HG03457 (cell line): ENCODE results near the gene HK1.
"Not testable (repeated sequence)": the region's sequence is repeated elsewhere in the genome, so short reads cannot be mapped to it uniquely, and the experiment has no call there.

Experiments
- ATAC-seq: cut with Tn5 transposase; IDR thresholded peaks from one replicate; pipeline ENCODE4 v1.9.1; 2021; ENCODE audit warnings: moderate number of reproducible peaks; ENCODE audit not compliant: unreplicated experiment

The HK1 gene

DNA sequence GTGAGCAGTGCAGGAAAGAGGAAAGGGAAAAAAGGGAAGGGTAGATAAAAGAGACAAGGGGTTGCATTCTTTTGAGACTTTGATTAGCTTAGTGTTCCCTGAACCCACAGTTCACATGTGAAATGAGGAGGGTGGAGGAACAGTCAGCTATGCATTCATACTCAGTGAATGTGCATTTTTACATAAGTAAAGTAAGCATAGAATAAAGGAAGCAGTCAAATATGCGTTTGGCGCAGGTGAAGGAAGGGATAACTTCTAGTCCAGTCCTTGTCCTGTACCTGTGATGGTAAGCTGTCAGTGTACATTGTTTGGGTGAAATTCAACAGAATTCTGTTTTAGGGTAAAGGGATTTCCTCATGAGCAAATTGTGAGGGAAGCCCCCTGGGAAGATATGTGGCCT is 28.1 kb downstream of the HK1 start:
- no peak for ATAC-seq

DNA sequence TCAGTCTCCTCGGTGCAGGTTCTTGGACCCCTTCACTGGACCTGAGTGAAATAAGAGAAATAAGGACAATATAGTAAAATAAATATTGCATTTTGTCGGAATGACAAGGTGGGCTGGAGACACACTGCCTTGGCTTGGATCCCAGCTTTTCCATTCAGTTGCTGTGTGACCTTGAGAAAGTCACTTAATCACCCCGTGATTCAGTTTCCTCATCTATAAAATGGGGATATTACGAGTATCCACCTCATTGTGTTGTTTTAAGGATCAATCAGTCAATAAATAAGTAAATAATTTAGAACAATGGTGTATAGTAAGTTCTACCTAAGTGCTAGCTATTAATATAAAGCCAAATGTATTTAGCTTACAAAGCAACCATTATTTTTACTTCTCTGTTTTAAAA is 29.1 kb downstream of the HK1 start:
- ATAC-seq: no peak

DNA sequence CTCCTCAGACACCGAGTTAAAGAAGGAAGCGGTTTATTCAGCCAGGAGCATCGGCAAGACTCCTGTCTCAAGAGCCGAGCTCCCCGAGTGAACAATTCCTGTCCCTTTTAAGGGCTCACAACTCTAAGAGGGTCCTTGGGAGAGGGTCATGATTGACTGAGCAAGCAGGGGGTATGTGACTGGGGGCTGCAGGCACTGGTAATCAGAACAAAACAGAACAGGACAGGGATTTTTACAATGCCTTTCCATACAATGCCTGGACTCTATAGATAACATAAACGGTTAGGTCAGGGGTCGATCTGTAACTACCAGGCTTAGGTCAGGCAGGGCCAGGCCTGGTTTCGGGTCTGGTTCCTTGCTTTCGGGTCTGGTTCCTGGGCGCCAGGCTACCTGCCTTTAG is 30.0 kb downstream of the HK1 start:
- not testable (repeated sequence) for ATAC-seq

DNA sequence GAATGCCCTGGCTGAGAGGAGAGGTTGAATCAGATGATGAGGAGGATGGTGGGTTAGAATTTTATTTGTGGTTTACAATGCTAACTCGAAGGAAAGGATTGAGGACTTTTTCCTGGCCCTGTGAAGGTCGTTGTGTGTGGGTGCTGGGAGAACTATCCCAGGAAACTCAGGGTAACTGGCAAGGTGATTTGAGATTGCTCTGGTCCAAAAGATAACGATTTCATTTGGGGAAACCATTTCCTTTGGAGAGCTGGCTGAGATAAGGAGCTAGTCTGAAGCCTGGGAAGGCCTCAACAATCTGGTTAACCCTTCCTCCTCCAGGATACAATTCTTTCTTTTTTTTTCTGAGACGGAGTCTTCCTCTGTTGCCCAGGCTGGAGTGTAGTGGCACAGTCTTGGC is 33.0 kb downstream of the HK1 start:
- no peak for ATAC-seq

DNA sequence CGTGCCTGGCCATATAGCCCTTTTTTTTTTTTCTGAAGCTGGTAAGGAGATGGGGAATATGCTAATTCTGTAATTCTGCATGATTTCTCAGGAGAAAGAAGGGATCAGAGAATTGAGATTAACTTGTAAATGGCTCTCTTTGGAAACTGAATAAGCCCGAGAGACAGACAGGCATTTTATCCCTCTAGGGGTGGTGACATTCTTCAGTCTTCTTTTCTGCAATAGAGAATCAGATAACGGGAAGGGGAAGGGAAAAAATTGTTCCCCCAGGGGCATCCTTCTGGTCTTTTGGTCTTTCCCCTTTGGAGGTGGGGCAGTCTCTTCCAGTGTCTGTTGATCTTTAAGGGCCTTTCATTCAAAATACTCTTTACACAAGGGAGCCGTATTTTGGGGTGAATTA is 34.2 kb downstream of the HK1 start:
- no peak for ATAC-seq

DNA sequence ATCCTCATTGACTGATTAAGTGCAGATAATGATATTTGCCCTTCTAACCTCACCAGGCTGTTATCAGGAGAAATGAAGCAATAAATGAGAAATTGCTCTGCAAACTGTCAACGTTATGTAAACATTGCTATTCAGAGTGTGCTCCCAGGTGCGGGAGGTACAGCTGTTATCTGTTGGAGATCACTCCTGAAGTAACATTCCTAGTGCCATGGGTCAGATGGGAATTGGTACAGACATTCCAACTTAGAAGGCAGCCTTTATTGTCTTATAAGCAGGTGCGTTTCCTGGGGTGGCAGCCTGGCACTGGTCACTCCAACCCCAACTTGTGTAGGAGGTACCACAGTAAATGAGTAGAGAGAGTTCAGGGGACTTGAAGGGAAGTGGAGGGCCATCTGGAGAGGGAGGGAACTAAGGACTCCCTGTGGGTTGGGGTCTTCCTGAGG is 36.8 kb downstream of the HK1 start:
- no peak for ATAC-seq

DNA sequence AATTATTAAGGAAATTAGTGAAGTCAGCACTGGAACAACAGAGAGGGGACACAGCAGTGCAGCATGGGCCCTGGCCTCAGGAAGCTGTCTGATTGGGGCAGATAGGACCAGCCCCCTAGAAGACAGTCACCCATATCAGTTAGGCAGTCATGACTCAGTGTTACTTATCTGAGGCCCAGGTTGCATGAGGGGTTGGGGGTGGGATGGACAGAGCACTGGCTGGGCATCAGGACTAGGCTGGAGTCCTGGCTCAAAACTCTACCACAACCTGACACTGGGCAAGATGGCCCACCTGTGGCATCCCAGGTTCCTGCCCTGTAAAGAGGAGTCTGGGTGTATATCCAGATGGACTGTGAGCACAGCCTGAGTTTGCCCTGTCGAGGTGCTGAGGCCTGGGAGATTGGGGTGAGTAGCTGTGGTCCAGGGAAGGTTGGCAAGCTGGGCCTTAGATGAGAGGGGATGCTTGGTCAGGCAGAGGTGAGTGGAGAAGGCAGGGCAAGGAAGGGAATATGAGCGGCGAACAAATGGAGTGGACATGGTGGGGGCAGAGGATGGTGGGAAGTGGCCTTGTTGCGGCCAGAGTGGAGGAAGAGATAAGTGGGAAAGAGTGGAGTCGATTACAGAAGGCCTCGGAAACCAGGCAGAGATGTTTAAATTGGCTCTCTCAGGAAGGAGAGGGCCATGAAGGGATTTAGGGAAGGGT is 37.5 kb downstream of the HK1 start:
- no peak for ATAC-seq

DNA sequence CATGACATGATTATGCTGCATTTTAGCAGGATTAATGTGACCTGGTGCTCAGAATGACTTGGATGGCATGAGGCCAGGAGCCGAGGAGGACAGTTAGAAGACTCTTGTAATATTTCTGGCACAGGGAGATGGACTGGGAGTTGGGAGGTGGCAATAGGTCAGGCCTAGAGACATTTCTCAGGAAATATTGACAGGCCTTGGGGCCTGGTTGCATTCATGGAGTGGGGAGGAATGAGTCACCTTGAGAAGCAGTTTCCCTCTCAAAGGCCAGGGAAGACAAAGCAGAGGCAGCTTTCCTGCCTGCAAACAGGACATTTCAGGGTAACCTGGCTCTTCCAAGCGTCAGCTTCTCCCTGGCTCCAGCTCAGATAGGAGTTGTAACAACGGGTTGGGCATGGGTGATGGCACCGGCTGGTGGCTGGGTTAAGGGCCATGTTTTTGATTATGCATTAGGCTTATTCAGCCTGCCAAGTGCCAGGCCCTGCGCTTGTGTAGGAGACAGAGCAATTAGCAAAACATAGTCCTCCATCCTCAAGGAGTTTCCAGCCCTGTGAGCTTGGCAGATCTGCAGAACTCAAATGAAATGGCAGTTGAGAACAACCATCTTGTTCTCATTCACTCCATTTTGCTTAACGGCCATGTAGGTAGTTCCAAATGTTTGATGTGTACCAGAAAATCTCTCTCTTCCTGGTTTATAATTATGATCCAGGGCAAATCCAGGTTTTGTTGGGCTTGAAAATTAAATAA is 38.2 kb downstream of the HK1 start:
- ATAC-seq: no peak

DNA sequence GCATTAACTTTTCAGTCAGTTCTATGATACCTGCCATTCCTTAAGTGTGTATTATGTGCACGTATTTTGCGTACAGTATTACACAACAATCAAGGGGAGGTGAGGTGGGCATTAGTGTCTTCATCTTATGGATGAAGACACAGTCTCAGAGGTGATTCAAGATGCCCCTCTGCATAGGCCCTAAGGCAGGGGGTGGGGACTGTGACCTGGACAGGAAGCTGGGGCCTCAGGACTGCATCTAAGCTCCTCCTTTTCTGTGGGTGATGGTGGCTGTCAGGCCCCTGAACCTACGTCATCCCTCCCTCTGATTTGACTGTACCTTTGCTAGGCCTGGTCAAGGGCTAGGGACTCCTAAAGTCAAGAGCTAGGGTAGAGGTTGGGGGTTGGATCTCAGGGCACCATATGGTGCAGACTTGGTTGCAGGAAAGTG is 38.9 kb downstream of the HK1 start:
- no peak for ATAC-seq

DNA sequence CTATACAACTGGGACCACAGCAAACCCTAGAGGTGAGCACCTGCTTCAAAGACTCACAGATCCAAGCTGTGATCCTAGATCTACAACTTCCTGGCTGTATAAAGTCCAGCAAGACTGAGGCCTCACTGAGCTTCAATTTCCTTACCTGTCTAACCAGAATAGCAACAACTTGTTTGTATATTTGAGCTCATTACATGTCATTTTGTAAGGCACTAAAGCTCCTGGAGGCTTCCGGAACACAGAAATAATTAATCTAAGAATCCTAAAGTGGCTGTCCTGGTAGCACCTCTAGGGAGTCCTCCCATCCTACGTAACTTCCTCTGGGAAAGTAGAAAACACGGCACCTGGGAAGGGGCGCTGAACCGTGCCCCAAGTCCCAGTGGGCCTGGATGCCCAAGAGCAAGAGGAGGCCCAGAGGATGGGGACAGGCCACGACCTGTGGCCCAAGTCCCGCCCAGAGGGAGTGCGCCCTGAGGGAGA is 39.4 kb downstream of the HK1 start:
- no peak for ATAC-seq

DNA sequence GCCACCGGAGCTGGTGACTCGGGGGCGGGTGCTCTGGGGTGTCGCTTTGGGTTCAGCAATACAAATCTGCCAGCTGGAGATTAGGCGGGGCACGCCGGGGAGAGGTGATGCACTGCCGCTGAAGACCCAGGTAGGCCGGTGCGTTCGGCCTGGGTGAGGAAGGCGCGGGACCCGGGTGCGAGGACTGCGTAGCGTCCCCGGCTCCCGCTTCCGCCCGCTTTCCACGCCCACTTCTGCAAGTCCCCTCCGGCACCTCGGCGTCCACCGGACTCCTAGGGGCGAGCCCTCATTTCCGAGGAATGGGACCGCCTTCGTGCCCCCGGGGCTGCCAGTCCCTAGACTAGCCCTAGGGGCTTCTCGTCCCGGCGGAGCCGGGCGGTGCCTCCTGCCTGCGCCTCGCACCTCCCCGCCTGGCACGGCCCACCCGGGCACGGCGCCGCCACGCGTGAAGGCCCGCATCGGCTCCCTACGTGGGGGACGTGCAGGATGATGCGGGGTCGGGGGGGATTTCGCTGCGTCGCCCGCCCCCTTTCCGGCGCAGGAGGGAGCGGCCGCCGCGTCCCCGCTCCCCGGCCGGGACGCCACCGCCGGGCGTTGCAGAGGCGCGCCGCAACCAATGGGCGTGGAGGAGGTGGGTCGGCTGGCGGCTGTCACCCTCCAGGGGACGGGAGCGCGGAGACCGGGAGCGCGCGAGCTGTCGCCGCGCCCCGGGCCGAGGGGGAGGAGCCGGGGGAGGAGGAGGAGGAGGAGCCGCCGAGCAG is 40.0 kb downstream of the HK1 start:
- ATAC-seq: peak; percentile 76

DNA sequence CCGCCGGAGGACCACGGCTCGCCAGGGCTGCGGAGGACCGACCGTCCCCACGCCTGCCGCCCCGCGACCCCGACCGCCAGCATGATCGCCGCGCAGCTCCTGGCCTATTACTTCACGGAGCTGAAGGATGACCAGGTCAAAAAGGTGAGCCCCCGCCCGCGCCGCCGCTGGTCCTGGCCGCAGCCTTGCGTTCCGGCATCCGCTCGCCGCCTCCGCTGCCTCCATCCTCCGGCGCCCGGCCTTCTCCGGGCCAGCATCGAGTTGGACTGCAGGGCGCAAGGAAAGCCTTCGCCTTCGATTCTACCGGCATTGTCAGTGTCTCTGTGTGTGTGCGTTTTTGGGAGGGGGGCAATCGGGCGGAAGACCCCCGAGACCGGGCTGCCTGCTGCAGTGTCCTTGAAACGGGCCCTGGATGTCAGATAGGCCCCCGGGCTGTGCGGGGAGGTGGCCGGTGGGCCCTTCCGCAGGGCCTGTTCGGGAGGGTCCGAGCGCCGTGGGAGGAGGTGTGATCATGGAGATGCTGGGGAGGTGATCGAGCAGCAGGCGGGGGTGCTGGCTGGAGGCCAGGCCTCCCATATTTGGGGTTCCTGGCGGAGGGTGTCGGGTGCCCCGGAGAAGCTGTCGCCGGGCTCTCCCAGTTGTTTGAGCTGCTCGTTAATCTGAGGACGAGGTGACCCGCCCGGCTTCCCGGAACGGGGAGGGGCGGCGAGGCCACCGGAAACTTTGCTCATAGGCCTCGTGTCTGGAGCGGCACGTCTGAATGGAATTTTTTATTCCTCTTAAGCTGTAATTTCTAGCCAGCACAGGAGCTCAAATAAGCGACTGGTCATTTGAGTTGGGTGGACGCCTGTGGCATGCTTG is 40.8 kb downstream of the HK1 start:
- ATAC-seq: peak; percentile 18

DNA sequence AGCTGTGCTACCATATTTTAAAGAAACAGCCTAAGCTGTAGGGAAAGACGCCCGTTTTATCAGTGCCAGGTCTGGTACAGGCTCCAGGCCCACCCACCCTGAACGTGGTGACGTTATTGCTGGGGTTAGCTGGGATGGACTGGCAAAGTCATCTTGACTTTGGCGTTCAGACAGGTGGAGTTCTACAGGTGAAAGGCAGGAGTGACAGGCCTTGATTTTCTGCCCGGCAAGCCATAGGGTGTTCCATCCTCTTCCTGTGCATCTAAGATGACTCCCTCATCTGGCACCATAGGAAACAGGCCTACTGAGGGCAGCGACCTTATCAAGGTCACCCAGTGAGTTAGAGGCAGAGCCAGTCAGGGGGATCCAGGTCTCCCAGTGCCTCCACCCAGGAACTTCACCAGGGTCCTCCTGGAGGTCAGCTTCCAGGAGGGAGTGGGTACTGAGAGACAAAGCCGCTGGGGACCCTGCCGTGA is 41.6 kb downstream of the HK1 start:
- no peak for ATAC-seq

DNA sequence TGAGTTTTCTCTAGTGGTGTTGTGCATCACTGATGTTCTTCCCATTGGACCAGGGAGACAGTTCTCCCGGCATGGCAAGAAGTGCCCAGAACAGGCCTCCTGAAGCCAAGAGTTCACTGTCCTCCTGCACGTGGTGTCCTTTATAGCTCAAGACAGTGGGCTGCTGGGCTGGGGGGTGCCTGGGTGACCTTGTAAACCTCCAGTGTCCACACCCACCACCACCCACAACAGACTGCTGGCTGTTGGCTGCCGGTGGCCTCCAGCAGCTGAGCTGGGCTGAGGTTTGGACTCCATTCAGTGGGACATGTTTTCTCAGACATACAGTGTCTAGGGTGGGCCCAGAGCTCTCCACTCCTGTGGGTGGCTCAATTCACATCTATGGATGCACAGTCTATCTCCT is 42.2 kb downstream of the HK1 start:
- no peak for ATAC-seq

DNA sequence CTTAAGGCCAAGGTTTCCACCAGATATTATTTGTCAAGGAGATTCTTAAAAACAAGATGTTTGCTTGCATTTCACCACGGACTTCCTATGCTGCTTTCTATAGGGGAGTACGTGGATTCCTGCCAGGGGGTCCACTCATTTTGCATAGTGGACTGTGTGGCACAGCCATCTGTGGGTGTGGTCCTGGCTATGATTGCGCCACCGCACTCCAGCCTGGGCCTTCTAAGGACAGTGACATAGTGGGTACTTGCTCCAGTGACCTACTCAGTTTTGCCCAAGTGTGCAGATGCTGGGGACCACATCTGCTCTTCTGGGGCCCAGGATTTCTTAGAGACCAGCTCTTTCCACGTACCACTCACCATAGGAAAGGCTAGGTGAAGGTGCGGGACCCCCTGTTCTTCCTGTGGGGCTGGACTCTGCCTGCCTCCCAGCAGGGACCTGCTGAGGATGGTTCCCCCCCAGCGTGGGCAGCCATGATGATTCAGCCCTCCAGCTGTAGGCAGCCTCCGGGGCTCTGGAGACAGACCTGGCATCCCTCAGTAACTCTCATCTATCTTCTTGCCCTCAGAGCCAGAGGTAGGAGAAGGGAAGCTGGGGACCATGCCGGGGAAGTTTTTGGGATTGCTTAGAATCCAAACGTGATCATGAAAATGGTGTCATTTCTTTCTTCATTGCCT is 42.9 kb downstream of the HK1 start:
- ATAC-seq: no peak

DNA sequence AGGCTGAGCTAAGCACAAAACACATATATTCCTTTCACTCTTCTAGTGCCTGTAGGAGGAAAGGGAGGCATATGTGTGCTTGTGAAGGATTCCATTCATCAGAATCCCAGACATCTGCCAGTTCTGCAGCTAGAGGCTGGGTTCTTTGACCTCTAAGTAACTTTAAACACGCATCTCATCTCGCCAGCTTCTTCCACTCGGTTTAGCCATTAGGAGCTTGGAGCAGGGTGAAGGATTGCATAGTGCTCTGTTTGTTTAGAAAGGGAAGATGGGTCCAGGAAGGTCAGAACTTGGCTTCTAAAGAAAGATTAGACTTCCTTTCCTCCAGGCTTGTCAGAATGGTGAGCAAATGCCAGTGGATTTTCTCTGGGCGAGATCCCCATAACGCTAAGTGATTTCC is 43.6 kb downstream of the HK1 start:
- no peak for ATAC-seq

DNA sequence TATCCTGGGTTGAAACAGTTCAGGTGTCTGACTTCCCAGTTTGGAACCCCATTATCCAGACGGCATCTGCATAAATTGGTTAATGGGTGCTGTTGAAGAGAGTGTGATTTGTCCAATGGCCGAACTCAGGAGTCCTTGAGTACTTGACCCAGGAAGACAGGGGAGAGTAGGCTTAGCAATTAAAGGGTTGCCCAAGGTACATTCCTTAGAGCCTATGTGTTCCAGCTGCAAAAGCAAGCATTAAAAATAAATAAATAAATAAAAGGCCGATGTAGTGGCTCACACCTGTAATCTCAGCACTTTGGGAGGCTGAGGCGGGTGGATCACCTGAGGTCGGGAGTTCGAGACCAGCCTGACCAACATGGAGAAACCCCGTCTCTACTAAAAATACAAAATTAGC is 44.0 kb downstream of the HK1 start:
- not testable (repeated sequence) for ATAC-seq

DNA sequence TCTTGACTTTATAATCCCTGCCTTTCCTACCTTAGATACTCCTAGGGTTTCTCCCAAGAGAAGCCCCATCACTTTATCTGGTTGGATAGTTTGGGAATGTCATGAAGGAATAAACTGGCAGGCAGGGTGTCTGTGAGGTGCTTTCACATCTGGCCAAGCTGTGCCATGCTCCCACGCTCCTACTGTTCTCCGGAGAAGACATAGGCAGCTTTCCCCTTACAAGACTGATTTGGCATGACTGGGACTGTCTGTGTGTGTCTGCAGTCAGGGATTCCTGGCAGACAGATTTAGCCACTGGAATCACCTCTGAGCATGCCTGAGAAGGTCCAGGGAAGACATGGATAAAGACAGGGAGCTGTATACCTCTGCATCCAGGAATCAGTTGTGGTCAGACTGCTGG is 45.3 kb downstream of the HK1 start:
- ATAC-seq: no peak

DNA sequence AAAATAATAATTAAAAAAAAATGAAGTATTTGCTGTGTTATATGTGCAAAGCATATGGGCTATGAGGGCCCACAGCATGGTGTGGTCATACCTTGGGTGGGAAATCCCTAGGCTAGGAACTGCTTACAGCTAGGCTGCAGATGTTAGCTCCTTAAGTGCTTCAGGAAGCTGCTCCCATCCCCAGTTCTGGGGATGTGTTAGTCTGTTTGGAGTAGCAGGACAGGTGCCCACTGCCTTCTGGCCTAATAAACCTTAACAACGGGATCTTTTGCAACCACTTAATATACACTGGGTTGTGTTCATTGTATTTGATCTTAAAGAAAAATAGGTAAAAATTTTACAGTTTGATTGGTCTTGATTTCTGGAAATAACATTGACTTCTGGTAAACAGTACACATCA is 46.3 kb downstream of the HK1 start:
- ATAC-seq: no peak
